ENCODE data around the gene C1orf87.

Gene C1orf87, protein sequence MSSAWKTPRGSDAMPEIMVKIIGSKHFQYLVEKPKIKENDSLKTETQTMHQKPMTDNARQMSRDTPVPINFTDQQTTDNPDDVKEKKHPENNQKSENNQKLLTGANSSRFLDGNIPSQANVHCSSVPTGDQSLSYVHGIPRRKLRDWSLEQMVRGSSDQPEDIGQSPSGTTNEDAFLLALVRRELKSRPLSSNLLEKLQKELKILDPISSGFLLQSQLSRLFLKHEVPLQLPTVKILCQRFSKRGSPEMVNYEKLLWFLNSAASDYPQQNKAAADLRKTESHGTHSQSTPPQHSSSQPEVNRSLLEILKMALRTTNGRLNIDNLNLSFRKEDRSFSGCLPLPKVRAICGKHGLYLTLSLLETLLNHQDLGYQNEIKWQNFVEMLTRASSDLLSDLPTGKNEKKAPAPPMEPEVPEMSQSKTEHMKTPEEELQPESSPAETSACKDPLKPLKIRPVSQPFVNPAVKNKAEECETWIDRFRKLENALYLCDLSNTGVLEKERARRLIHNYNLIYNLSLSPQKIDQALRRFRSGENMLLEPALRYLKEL

GRCh38 chr1:60073605-60074278, at the start of gene C1orf87:
Gene C1orf87 (minus strand): TSS chr1:60073770. CDS start chr1:60072643, 1,127 bp downstream.
- in situ Hi-C loops (cut with HindIII; ENCODE audit: low sequenced_read_pairs): no loop called here

DNA sequence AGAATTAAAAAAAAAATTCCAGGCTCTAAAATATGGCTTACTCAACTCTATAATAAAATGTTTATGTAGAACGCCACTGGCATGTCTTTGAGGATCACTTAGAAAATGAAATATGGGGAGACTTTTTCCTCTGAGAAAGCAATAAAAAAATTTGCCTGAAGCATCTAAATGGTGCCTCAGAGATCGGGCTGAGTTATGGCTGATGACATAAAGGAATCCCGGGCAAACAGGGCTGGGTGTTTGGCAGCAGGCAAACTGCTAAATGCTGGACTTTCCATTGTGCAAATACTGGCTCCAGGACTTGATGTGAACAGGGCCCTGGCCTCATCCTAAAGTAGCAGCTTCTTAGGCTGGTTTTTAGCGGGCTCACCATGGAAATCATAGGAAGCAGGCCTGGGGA, 44.5 kb upstream of the C1orf87 start:
- in situ Hi-C loops (cut with HindIII; ENCODE audit: low sequenced_read_pairs): no loop called here

DNA sequence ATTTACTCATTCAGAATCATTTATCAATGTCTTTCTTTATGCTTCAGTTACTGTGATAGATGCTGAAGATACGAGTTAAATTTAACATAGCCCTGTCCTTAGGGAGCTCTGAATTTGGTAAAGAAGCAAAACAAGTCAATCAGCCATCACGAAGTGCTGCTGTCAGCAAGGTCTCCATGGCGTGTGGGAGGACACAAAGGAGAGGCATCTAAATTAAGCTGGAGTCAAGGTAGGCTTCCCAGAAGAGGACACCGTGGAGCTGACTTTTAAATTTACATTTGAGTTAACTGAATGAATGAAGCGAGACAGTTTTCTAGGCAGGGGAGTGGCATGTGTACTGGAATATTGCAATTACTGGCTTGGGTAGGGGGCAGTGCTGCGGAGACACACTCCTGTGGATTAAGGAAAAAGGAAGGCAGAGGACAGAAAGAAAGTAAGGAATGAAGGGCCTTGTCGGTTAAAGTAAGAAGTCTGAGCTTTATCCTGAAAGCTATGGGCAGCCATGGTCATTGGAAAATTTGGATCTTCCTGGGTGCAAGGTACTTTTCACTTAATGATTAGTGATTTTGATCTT, 41.3 kb upstream of the C1orf87 start:
- in situ Hi-C loops (cut with HindIII; ENCODE audit: low sequenced_read_pairs): no loop called here

DNA sequence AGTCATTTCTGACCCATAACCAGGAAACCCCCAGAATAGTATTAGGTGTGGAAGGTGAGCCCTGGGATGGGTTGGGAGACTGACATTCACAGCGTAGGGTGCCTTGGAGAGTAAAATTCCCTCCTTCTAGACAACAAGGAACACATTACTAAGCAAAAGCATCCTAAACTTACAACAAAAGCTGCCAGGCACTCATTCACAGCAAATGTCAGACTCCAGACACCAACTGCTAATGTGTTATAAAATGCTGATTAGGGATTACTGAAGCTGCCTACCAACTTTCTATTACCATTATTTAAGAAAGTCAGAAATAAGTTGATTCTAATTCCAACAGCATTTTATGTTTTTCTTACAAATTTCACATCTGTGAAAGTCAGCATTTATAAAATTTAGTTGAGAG, 40.0 kb upstream of the C1orf87 start:
- in situ Hi-C loops (cut with HindIII; ENCODE audit: low sequenced_read_pairs): no loop called here

DNA sequence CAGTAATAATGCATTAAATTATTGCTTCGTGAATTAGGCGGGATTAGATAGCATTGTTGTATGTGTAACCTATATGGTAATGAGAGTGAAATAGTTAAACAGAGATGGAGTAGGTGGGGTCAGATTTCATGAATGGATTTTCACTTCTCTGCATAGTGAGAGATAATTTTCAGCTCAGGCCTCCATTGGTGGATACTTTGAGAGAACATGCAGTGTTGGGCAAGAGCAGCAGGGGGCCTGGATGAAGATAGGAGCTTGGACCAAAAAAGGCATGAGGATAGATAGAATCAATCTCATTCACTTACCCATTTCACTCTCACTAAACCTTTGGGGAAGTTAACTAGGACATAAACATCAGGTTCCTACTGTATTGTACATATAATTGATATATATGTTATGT, 39.5 kb upstream of the C1orf87 start:
- in situ Hi-C loops (cut with HindIII; ENCODE audit: low sequenced_read_pairs): no loop called here

DNA sequence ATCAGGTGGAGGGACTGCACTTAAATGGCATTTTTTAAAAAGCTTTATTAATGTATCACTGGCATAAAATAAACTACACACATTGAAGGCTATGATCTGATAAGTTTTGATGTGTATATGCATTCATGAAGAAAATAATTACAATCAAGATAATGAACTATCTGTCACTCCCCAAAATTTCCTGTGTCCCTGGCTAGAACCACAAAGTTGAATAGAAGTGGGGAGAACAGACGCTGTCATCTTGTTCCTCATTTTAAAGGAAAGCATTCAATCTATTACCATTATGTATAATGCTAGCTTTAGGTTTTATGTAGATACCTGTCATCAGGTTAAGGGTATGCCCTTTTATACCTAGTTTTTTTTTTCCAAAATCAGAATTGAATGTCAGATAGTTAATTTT, 38.1 kb upstream of the C1orf87 start:
- in situ Hi-C loops (cut with HindIII; ENCODE audit: low sequenced_read_pairs): no loop called here

DNA sequence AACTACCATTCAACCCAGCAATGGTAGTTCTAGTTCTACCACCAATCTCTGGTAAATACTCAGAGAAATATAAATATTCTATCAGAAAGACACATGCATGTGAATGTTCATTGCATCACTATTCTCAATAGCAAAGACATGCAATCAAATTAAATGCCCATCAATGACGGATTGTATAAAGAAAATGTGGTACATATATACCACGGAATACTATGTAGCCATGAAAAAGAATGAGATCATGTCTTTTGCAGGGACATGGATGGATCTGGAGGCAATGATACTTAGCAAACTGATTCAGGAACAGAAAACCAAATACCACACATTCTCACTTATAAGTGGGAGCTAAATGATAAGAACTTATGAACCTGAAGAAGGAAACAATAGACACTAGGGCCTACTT, 37.5 kb upstream of the C1orf87 start:
- in situ Hi-C loops (cut with HindIII; ENCODE audit: low sequenced_read_pairs): no loop called here

GRCh38 chr1:60108196-60108595, 34.6 kb upstream of the C1orf87 start:
- in situ Hi-C loops (cut with HindIII; ENCODE audit: low sequenced_read_pairs): no loop called here

- in situ Hi-C loops (cut with HindIII; ENCODE audit: low sequenced_read_pairs): no loop called here
Observed at GRCh38 chr1:60103186-60103585, 29.6 kb upstream of the C1orf87 start.

DNA sequence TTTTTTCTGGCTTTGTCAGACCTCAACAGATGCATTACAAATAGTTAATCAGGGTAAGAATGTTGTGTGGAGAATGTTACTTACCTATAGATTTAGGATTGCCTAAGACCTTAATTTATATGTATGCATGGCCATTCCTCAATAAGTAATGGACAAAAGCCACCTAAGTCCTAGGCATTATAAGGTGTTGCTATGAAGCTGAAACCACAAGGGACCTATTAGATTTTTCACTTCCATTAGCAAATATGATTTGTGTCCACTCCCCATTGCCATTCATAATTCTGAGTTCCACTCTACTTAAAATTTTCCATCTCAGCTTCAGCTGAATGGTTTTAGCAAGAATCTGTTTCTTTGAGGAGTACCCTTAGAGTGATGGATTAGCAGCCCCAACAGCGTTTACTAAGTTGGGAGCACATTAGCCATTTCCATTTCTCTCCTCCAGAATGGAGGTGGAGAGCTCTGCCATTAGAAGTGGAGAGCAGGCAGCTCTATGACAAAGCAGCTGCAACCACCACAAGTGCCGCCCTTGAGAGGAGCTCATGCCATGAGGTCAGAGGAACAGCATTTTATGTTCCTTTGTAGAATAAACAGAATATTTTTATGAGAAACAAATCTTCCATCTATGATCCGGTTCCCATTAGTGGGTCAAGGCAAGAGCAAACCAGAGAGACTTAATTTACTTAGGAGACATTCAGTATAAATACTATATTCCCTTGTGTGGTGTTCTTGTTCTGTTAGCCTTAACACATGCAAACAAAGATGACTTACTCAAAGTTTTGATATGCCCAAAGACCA, 28.9 kb upstream of the C1orf87 start:
- in situ Hi-C loops (cut with HindIII; ENCODE audit: low sequenced_read_pairs): no loop called here

DNA sequence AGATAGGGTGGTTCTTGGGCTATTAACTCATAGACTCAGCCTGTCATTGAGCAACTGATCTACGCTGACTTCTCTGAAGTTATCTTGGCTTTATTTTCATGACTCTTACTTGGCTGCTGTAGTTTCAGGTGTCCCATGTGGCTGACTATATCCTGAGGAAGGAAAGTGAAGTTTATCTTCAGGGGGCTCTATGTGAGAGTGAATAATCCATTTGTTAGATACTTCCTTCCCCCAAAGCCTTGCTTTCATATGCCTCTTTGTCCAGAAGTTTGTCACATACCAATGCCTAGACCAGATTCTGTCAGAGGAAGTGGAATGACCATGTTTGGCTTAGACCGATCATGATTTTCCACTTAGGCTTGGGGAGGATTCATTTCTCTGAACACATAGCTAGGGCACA, 27.9 kb upstream of the C1orf87 start:
- in situ Hi-C loops (cut with HindIII; ENCODE audit: low sequenced_read_pairs): no loop called here

DNA sequence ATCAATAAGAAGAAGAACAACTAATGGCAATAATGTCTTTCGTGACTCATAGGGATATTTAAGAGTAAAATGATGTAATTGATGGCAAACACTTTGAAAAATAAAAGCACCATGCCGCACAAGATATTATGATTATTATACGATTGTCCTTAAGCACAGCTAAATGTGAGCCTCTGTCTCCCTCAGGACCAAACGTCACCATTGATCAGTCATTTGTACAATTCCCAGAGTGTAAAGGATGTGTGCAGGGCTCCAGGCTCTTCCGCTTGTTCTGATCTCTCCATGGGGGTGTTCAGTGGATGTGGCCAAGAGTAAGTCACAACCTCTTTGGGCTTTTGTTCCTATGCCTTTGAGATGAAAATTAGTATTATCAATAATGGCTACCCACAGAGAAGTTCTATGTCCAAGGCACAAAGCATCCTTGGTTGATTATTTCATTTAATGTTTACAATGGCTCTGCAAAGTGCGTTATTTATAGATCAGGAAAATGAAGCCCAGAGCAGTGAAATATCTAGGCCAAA, 17.7 kb upstream of the C1orf87 start:
- in situ Hi-C loops (cut with HindIII; ENCODE audit: low sequenced_read_pairs): no loop called here

DNA sequence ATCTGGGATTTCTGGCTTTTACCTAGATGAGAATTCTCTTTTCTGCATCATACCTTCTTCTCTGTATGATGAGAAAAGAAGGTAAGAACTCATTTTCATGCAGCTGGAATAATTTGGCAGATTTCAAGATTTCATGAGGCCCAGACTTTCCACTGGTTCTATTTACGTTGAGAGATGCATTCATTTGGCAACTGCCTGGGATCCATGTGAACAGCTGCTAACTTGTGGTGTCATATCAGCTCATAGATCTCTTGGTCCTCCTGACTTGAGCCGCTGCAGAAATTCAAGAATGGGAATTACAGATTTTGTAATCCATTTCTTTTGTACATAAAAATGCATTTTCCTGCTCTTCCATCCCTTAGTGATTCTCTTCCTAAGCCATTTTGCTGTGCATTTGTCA, 17.1 kb upstream of the C1orf87 start:
- in situ Hi-C loops (cut with HindIII; ENCODE audit: low sequenced_read_pairs): no loop called here

DNA sequence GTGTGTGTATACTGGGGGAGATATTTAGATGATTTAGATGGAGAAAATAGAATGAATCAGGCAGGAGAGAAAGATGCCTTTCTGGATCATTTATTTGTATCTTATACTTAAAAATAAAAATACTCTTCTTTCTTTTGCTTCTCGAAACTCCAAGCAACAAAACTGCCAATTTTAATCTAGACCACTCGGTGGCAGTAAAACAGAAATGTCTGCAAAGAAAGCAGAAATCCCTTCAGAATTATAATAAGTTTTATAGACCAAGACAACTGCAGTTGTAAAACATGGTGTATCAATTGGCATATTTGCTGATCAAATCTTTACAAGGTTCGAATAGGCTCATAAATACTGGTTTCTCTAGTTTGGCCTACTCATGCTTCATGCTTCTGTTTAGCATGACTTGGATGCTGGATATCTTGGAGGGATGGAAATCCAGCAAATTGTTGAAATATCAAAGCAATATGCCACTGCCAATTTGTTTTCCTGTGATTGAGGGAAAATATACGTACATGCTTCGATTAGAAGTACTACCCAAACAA, 15.1 kb upstream of the C1orf87 start:
- in situ Hi-C loops (cut with HindIII; ENCODE audit: low sequenced_read_pairs): no loop called here

DNA sequence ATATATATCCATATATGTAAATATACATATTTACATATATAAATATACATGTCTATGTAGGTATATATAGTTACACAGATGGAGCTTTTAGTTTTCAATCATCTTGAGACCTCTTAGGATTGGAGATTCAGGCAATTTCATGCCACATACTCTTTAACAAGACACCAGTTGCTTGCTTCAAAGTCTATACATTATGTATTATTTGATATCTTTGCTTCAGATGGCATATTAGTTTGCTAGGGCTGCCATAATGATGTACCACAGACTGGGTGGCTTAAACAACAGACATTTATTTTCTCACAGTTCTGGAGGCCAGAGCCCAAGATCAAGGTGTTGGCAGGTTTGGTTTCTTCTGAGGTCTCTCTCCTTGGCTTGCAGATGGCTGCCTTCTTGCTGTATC, 14.1 kb upstream of the C1orf87 start:
- in situ Hi-C loops (cut with HindIII; ENCODE audit: low sequenced_read_pairs): no loop called here

- in situ Hi-C loops (cut with HindIII; ENCODE audit: low sequenced_read_pairs): no loop called here
Observed at GRCh38 chr1:60078182-60078581, 4.6 kb upstream of the C1orf87 start.

- in situ Hi-C loops (cut with HindIII; ENCODE audit: low sequenced_read_pairs): no loop called here
Observed at GRCh38 chr1:60071296-60071695, 2.3 kb downstream of the C1orf87 start.

DNA sequence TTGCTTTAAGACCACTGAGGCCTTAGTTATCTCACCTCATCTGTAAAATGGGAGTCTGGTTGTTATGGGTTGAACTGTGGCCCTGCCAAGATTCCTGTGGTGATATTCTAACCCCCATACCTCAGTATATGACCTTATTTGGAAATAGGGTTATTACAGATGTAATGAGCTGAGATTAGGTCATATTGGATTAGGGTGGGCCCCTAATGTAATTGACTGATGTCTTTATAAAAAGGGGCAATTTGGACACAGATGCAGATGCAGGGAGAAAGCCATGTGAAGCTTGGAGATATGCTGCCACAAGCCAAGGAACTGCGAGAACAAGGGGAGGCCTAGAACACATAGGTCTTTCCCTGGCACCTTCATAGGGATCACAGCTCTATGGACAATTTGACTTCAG, 3.9 kb downstream of the C1orf87 start:
- in situ Hi-C loops (cut with HindIII; ENCODE audit: low sequenced_read_pairs): no loop called here

GRCh38 chr1:60068393-60069045, 5.1 kb downstream of the C1orf87 start:
- in situ Hi-C loops (cut with HindIII; ENCODE audit: low sequenced_read_pairs): no loop called here

- in situ Hi-C loops (cut with HindIII; ENCODE audit: low sequenced_read_pairs): no loop called here
Observed at GRCh38 chr1:60066001-60066400, 7.6 kb downstream of the C1orf87 start.
